GM12801 (cell line): ENCODE results near the gene TFB1M.

ENCODE experiments used
- TF ChIP-seq, protein P1 (sequence below): IDR thresholded peaks from one replicate; pipeline ENCODE4 v1.5.1; 2011; ENCODE audit warnings: control low read depth; ENCODE audit not compliant: insufficient read length; ENCODE audit errors: extremely low read depth

TFB1M gene

DNA sequence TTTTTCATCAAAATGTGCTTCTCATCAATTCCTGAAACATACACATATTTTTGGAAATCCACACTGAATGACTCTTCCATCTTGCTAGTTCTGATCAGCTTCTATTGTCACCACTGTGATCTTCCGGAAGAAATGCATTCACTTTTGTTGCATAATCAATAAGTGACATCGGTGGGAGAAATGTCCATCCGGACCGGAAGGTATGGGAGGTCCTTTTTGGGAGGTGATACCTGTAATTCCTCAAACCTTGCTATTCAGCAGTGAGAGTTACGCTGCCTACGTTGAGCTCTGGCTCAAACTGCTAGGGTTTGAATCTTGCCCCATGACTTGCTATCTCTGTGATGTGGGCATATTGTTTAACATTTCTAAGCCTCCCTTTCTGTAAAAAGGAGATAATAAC lies 16.6 kb upstream of the TFB1M start:
- TF ChIP-seq, protein P1, sequence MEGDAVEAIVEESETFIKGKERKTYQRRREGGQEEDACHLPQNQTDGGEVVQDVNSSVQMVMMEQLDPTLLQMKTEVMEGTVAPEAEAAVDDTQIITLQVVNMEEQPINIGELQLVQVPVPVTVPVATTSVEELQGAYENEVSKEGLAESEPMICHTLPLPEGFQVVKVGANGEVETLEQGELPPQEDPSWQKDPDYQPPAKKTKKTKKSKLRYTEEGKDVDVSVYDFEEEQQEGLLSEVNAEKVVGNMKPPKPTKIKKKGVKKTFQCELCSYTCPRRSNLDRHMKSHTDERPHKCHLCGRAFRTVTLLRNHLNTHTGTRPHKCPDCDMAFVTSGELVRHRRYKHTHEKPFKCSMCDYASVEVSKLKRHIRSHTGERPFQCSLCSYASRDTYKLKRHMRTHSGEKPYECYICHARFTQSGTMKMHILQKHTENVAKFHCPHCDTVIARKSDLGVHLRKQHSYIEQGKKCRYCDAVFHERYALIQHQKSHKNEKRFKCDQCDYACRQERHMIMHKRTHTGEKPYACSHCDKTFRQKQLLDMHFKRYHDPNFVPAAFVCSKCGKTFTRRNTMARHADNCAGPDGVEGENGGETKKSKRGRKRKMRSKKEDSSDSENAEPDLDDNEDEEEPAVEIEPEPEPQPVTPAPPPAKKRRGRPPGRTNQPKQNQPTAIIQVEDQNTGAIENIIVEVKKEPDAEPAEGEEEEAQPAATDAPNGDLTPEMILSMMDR: no peak

GRCh38 chr6:155330133-155330734 lies 15.9 kb upstream of the TFB1M start:
- TF ChIP-seq, protein P1: no peak

DNA sequence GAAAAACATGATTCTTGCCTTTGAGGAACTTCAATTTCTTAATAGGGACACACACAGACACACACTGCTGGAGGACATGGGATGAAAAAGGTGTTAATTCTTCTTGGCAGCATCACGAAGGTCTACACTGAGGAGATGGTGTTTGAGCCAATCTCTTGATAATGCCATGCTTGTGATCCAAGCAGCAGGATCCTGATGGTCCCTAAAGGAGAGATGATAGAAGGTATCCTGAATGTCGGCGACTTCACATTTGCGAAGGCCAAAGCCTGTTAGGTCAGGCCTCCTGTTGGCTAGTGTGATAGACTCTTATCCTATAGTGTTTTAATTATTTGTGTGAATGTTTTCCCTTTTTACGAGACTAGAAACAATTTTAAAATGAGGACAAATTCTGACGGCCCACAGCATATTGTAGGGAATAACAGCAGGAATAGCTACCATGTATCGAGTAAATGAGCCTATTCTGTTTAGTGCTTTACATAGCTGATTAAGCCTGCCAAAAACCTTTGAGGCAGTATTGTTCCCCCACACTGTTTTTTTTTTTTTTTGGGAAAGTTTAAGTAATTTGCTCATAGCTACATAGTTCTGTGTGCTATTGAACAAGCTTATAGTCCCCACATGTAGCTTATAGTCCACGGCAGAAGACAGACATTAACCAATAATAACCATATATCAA lies 15.3 kb upstream of the TFB1M start:
- TF ChIP-seq, protein P1: no peak

GRCh38 chr6:155328539-155329459 lies 14.5 kb upstream of the TFB1M start:
- TF ChIP-seq, protein P1: no peak

DNA sequence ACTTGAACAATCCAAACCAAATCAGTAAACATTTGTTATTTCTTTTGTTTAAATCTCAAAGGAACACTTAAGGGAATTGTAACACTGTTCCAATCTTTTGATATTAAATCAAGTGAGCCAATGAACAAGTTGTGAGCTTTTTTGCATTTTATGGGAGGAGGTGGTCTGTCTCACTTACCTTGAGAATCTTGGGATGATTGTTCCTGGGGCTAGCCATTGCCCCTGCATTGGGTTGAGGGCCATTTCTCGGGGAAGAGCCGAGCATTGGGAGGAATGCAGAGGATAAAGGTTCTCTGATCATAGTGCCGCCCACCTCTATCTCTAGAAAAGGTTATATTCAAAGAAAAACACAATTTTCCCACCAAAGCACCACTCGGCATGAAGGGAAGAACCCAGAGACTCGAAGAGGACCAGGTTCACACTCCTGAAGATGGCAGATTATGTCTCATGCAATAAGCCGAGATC lies 13.8 kb upstream of the TFB1M start:
- TF ChIP-seq, protein P1: no peak

DNA sequence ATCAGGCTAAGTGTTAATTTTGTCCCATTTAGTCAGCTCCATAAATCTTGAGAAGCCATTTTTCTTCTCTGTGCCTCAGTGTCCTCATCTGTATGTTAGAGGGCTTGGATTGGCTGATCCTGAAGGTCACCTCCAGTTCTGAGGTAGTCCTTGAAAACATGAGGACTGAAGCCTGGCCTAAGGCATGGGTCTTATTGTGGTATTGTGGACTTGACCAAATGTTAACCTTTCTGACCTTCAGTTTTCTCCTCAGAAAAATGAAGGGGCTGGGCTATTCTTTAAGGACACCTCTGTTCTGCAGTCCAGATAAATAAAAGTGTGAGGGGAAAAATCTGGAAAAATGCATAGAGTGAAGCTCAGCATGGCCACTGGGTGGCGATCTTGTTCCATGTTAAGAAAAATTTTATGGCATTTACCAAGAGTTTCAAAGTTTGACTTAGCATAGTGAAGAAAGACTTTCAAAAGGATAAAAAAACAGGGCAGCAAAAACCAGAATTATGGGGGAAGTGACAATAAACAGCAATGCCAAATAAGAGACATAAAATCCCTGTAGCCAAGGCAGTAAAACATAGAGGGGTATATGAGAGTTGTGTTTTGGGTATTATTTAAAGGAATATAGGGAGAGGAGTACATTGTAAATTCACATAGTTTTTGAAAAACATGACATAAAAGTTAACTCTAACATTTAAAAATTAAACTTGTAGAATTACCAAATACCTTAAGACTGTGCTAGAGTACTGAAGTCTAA lies 13.2 kb upstream of the TFB1M start:
- TF ChIP-seq, protein P1: no peak
